Body of pancreas (tissue), 4 donors: ENCODE results near the gene SP140. TPM values are rescaled to one million over a fixed set of nuclear protein-coding genes. Genes with fewer than 3 reads are reported as not detected.
"Not testable (repeated sequence)": the region's sequence is repeated elsewhere in the genome, so short reads cannot be mapped to it uniquely, and the experiment has no call there.

Experiments used
- ATAC-seq: fragments of 150-250 bp; one replicate; pipeline ENCODE4 v1.9.1; 2016
- DNase-seq, 4 donors: peaks; one replicate each; pipeline ENCODE4 v3.0.0-alpha.2; 2019
- H3K27ac ChIP-seq, 4 donors: fragments of 200-600 bp; sonication (generic); 1 replicate in 3 of 4; 2 replicates in 1 of 4; pipeline versions ENCODE4 v1.5.1 to v1.6.1; 2016 to 2019; ENCODE audit warnings: mild to moderate bottlenecking in 1 of 4, mixed read lengths in 1 of 4, moderate library complexity in 1 of 4
- H3K27me3 ChIP-seq, 2 donors: fragments of 200-600 bp; sonication (generic); one replicate each; pipeline ENCODE4 v1.6.0; 2016; ENCODE audit warnings: mild to moderate bottlenecking in 1 of 2
- H3K36me3 ChIP-seq, 2 donors: fragments of 200-600 bp; sonication (generic); replicated peaks in 1 of 2; 2 replicates each; pipeline ENCODE4 v1.5.1; 2016; ENCODE audit warnings: low read depth in 2 of 2; ENCODE audit not compliant: insufficient read depth in 1 of 2
- H3K4me1 ChIP-seq: fragments of 200-600 bp; sonication (generic); one replicate; pipeline ENCODE4 v1.6.0; 2016
- H3K4me3 ChIP-seq, 2 donors: fragments of 200-600 bp; sonication (generic); 1 replicate in 1 of 2; 2 replicates in 1 of 2; pipeline ENCODE4 v1.5.1; 2016 to 2019
- H3K9me3 ChIP-seq, 3 donors: fragments of 200-600 bp; sonication (generic); 1 replicate in 2 of 3; 2 replicates in 1 of 3; pipeline ENCODE4 v1.5.1; 2016
- CTCF ChIP-seq, 7 experiments: fragments of 450-650 bp in 4 of 7; fragments of 200-600 bp in 3 of 7; sonication (generic) in 3 of 7; IDR thresholded peaks; one replicate each; pipeline ENCODE4 v1.5.1; 2016 to 2019; ENCODE audit warnings: antibody characterized with exemption in 7 of 7
- POLR2A ChIP-seq, 3 donors: fragments of 450-650 bp; IDR thresholded peaks; one replicate each; pipeline ENCODE4 v1.6.1; 2016; ENCODE audit warnings: antibody characterized with exemption in 3 of 3, mild to moderate bottlenecking in 2 of 3
- WGBS, 2 donors: methylation state at CpG; one replicate each; pipeline ENCODE4 v1.1.5; 2017; 5-methylcytosine and 5-hydroxymethylcytosine counted together
- intact Hi-C: fragments of 100-400 bp; cut with DNase I; formaldehyde crosslinking; loops from one replicate; pipeline ENCODE4 v1.15.1; 2023
- total RNA-seq, 2 donors: library from RNA; depleted of rRNA; stranded (reverse); fragments of >200 nt; gene quantifications; one replicate each; pipeline ENCODE4 v1.1.0, GENCODE V29; 2016

SP140 gene
- total RNA-seq, 2 donors from 2014 or later: 0.33 to 0.52 TPM

- TF ChIP-seq POLR2A (IDR thresholded peaks at IDR 0.05) (no peak), CTCF (IDR thresholded peaks at IDR 0.05) (no peak)
These were observed 57.4 kb downstream of the SP140 start for GRCh38 chr2:230282936-230283335.

GRCh38 chr2:230286048-230286447, 60.5 kb downstream of the SP140 start:
- no peak for ATAC-seq
- intact Hi-C loops: no loop called here

More at GRCh38 chr2:230282936-230283335, 57.4 kb downstream of the SP140 start:
- 75 to 92% methylated on average over 2 of the region's 2 CpGs for WGBS, 2 donors
- H3K27me3 ChIP-seq: no peaks in the 10 kb centered on the region
- intact Hi-C loops: no loop called here
- H3K4me3 ChIP-seq: no peak overlapping the region
- H3K9me3 ChIP-seq: no peaks in the 10 kb centered on the region
- no peaks in the 10 kb centered on the region for H3K4me1 ChIP-seq
- DNase-seq: no peak
- no peak overlapping the region for H3K27ac ChIP-seq
- no peak for ATAC-seq
- no peaks in the 10 kb centered on the region for H3K36me3 ChIP-seq

GRCh38 chr2:230289311-230289710, 63.8 kb downstream of the SP140 start:
- DNase-seq, H3K27ac ChIP-seq, intact Hi-C loops, H3K9me3 ChIP-seq, H3K36me3 ChIP-seq, ATAC-seq, H3K4me1 ChIP-seq, H3K4me3 ChIP-seq, H3K27me3 ChIP-seq: not testable (repeated sequence)
- WGBS, 2 donors: 86 to 87% methylated on average over 4 of the region's 4 CpGs

More at GRCh38 chr2:230286048-230286447, 60.5 kb downstream of the SP140 start:
- Histone ChIP-seq H3K27me3 (no peaks in the 10 kb centered on the region), H3K9me3 (no peaks in the 10 kb centered on the region), H3K27ac (no peak overlapping the region), H3K4me1 (no peaks in the 10 kb centered on the region), H3K36me3 (no peaks in the 10 kb centered on the region), H3K4me3 (no peak overlapping the region)
- DNase-seq: no peak
- TF ChIP-seq POLR2A (IDR thresholded peaks at IDR 0.05): no peak
- no peak for TF ChIP-seq CTCF (IDR thresholded peaks at IDR 0.05)
- 66 to 75% methylated on average over 3 of the region's 3 CpGs for WGBS, 2 donors

- ATAC-seq (no peak), DNase-seq (no peak)
- H3K27me3 ChIP-seq: no peaks in the 10 kb centered on the region
- TF ChIP-seq POLR2A (IDR thresholded peaks at IDR 0.05): no peak
- no peak for TF ChIP-seq CTCF (IDR thresholded peaks at IDR 0.05)
- no peak overlapping the region for H3K27ac ChIP-seq
- intact Hi-C loops: no loop called here
- H3K4me3 ChIP-seq: no peak overlapping the region
- no peaks in the 10 kb centered on the region for H3K36me3 ChIP-seq
- 76 to 86% methylated on average over 6 of the region's 6 CpGs for WGBS, 2 donors
- no peaks in the 10 kb centered on the region for H3K4me1 ChIP-seq
- H3K9me3 ChIP-seq: no peaks in the 10 kb centered on the region
These were observed 69.7 kb downstream of the SP140 start for GRCh38 chr2:230295192-230295591.

GRCh38 chr2:230296917-230297316, 71.4 kb downstream of the SP140 start:
- H3K27me3 ChIP-seq: no peaks in the 10 kb centered on the region
- no peak for DNase-seq
- no peak overlapping the region for H3K27ac ChIP-seq
- H3K36me3 ChIP-seq: no peaks in the 10 kb centered on the region
- TF ChIP-seq CTCF (IDR thresholded peaks at IDR 0.05): no peak
- TF ChIP-seq POLR2A (IDR thresholded peaks at IDR 0.05): no peak
- no peaks in the 10 kb centered on the region for H3K4me1 ChIP-seq
- H3K9me3 ChIP-seq: no peaks in the 10 kb centered on the region
- no peak for ATAC-seq
- intact Hi-C loops: no loop called here
- H3K4me3 ChIP-seq: no peak overlapping the region
